KG1 (cell line): ENCODE measurements around the gene MINK1.

Source experiments
- DNase-seq: peaks from one replicate; lab custom pipeline; 2025; lab: John Stamatoyannopoulos, UW

The MINK1 gene

DNA sequence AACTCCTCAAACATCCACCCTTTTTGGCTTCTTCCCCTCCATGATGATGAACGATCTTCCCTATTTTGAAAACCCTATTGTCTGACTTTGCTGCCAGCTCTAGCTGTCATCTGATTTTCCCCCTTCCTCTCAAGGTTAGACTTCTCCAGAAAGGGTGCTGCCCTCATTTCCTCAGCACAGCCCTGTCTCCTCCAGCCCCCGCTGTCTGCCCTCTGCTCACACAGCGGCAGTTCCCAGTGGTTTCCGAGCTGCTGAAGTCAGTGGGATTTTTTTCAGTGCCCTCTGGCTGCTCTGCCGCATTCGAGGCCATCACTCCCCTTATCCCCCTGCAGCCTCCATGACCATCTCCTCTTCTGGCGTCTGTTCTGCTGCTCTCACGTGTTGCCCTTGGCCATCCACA, 39.6 kb downstream of the MINK1 start:
- DNase-seq, result no peak

DNA sequence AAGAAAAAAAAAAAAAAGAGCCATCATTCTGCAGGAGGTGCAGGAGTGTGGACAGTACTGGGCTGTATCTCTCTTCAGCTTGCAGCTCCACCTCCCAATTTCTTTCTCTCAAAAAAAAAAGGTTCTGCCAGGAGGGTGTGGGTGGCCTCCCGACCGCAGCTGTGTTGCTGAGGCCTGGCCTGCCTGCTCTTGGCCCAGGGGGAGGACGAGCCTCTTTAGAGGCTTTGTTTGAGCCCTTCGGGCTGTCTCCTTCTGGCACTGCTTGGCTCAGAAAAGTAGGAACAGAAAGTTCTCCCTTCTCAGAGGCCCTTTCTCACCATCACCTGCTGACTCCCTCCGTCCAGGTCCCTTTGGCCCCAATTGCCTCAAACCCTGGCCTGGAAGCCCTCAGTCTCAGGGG, 43.9 kb downstream of the MINK1 start:
- no peak for DNase-seq

DNA sequence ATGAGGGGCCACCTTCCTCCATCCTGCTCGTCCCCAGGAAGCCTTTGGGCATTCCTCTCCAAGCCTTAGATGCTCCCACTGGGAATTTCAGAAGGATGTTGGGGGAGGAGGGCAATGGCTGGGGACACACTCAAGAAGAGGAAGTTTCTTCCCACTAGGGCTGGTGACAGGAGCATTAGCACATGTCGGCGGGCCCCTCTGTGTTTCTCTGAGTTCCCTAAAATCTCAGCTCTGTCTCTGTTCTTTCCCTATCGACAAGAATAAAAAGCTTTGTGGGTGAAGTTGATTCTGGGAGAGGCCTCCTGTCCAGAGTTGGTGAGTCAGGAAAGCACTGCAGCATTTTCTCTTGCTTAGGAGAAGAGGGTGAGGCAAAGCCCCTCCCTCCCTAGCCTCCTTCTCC, 46.5 kb downstream of the MINK1 start:
- no peak for DNase-seq

DNA sequence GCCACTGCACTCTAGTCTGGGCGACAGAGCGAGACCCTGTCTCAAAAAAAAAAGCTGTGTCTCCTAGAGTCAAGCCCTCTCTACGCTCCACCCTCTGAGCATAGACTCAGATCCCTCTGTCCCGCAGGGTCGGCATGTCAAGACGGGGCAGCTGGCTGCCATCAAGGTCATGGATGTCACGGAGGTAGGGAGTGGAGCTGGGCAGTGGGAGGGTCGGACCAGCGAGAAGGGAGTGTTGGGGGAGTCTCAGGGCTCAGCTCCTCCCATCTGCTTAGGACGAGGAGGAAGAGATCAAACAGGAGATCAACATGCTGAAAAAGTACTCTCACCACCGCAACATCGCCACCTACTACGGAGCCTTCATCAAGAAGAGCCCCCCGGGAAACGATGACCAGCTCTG, 47.7 kb downstream of the MINK1 start:
- DNase-seq, result no peak

DNA sequence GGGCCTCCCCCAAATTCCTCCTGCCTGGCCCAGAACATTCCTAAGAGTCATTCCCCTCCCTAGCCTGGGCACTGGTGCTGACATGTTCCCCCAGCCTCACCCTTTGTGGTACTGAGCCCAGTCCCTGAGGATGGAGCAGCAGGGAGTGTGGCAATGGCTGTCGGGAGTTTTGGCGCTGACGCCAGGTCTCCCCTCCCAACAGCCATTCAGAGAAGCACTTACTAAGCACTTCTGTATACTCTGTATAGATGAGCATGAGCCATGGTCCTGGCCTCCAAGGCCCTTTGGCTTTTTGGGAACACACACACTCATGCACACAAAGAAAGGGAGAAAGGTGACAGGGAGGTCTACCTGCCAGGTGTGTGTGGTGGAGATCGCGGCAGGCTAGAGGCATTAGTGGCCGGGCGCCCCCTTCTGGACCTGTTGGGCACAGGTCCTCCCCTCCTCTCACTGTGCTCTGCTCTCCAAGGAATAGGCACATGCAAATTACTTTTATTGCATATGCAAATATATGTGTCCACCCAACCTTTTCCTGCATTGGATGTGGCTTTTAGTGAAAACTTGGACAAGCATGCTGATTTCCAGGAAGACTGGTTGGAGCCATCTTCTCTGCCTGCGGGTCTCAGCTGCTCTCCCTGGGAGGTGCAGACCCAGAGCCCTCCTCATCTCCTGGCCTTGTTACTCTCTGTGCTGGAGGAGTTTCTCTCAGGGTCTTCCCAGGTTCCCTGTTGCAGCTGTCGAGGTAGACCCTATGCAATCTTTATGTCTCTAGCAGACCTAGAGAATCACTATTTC, 48.8 kb downstream of the MINK1 start:
- no peak for DNase-seq

DNA sequence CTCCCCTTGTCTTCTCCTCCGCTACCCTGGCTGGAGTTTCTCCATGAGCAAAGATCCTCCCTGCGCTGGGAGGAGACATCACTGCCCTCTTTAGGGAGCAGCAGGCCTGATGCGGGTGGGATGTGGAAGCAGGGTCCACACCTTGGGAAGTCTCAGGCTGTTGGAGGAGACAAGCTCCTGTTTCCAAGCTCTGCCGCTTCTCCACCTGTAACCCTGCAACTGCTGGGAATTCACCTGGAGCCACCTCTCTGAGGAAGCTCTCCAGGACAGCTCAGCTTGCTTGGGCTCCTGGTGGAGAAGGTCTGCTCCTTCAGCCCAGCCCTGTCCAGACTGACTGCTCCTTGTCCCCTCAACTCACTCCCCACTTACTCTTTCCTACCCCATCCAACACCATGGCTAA, 51.3 kb downstream of the MINK1 start:
- no peak for DNase-seq

DNA sequence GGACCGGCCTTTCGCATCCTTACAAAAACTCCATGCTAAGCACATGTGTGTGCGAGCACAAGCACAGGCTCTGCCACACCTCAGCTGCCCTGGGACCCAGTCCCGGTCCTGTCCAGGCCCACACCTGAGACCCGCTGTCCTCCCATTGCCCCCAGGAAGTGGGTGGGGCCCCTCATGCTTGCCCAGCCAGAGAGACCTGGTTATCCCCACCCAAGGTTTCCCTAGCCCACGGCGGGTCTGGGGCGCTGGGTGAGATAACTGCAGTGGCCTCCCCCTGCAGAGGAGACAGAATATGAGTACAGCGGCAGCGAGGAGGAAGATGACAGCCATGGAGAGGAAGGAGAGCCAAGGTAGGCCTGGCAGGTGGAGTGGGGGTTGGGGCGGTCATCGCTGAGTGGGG, 53.7 kb downstream of the MINK1 start:
- DNase-seq, result no peak

DNA sequence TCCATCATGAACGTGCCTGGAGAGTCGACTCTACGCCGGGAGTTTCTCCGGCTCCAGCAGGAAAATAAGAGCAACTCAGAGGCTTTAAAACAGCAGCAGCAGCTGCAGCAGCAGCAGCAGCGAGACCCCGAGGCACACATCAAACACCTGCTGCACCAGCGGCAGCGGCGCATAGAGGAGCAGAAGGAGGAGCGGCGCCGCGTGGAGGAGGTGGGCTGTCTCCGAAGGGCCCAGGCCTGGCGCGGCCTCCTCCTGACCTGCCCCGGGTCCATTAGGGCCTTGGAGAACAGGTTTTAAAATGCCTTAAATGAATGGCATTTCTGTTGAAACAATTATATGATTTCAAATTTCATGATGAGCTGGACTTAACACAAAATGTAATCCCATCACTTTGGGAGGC, 54.4 kb downstream of the MINK1 start:
- no peak for DNase-seq

DNA sequence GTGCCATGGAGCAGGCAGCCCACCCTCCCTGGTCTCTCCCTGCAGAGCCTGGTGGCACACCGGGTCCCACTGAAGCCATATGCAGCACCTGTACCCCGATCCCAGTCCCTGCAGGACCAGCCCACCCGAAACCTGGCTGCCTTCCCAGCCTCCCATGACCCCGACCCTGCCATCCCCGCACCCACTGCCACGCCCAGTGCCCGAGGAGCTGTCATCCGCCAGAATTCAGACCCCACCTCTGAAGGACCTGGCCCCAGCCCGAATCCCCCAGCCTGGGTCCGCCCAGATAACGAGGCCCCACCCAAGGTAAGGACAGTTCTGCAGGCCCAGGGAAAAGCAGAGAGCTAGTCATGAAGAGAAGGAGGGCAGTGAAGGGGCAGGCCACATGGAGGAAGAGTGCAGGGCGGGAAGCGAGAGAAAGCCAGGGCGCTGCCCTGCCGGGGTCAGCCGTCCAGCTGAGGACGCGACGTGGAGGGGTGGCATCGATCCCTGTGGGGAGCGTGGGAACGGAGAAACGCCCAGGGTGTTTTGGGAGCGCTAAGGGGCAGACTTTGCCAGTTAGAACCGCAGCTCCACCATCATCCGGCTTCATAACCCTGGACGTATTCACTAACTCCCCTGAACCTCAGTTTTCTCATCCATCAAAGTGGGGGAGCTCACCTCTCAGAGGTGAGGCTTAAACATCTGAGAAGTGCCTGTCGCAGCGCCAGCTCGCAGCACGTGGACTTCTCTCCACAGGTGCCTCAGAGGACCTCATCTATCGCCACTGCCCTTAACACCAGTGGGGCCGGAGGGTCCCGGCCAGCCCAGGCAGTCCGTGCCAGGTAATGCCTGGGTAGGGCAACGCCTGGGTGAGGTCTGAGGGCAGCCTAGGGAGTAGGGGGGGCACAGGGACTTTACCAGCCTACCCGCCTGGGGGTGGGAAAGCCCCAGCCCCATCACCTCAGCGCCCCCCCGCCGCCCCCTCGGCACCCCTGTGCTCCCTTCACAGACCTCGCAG, 58.6 kb downstream of the MINK1 start:
- no peak for DNase-seq

DNA sequence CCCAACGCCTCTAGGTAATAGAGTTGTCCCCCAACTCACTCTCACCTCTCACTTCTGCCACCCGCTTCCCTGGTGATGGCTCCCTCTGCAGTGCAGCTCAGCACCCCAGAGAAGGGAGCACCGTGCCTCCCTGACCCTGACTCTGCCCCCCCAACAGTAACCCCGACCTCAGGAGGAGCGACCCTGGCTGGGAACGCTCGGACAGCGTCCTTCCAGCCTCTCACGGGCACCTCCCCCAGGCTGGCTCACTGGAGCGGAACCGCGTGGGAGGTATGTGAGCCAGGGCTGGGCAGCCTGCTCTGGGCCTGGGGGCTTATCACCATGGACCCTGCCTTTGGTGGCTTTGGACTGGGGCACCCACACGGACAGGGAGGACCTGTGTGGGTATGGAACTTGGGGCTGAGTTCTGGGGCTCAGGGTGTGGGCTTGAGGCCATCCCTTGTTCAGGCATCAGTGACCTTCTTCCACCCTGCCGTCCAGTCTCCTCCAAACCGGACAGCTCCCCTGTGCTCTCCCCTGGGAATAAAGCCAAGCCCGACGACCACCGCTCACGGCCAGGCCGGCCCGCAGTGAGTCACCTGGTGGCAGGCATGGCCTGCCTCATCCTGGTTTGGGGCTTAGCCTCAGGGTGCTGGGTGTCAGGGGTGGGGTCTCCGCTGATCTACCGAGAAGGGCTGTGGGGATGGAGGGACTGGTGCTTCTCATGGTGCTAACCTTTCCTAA, 59.5 kb downstream of the MINK1 start:
- no peak for DNase-seq

DNA sequence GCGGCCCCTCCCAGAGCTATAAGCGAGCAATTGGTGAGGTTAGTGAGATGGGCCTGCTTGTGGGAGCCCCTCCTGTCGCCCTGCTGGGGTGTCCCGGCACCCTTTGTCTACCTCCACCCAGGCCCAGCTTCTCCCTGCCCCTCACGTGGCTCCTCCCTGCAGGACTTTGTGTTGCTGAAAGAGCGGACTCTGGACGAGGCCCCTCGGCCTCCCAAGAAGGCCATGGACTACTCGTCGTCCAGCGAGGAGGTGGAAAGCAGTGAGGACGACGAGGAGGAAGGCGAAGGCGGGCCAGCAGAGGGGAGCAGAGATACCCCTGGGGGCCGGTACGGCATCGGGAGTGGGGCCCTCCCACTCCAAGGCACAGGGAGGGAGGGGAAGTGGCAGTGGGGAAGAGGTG, 60.1 kb downstream of the MINK1 start:
- DNase-seq, result no peak

DNA sequence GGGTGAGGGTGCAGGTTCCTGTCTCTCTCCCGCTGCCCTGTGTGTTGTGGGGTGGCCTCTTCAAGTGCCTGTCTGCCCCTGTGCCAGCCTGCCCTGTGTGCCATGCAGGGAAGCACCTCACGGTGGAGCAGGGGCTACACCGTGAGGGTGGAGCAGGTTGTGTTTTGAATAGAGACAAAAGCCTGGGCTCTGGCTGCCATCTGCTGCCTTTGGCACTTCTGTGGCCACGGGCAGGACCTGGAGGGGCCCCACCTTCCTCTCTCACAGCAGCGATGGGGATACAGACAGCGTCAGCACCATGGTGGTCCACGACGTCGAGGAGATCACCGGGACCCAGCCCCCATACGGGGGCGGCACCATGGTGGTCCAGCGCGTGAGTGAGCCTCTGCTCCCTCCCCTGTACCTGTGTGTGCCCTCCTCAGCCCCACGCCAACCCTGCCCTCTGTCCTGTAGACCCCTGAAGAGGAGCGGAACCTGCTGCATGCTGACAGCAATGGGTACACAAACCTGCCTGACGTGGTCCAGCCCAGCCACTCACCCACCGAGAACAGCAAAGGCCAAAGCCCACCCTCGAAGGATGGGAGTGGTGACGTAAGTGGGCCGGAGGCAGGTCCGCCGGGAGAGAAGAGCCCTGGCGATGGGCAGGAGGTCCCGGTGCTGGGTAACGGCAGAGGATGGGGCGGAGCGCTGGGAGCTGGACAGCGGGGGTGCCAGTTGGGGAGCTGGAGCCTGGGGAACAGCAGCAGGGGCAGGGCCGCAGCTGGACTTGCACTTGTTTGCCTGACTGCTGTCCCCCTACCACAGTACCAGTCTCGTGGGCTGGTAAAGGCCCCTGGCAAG, 60.8 kb downstream of the MINK1 start:
- DNase-seq, result no peak

DNA sequence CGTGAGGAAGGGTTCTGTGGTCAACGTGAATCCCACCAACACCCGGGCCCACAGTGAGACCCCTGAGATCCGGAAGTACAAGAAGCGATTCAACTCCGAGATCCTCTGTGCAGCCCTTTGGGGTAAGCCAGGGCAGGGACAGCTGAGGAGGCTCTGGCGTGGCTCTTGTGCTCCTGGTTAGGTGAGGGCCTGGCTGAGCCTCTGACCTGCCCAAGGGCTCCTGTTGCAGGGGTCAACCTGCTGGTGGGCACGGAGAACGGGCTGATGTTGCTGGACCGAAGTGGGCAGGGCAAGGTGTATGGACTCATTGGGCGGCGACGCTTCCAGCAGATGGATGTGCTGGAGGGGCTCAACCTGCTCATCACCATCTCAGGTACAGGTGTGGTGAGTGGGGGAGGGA, 62.0 kb downstream of the MINK1 start:
- no peak for DNase-seq

DNA sequence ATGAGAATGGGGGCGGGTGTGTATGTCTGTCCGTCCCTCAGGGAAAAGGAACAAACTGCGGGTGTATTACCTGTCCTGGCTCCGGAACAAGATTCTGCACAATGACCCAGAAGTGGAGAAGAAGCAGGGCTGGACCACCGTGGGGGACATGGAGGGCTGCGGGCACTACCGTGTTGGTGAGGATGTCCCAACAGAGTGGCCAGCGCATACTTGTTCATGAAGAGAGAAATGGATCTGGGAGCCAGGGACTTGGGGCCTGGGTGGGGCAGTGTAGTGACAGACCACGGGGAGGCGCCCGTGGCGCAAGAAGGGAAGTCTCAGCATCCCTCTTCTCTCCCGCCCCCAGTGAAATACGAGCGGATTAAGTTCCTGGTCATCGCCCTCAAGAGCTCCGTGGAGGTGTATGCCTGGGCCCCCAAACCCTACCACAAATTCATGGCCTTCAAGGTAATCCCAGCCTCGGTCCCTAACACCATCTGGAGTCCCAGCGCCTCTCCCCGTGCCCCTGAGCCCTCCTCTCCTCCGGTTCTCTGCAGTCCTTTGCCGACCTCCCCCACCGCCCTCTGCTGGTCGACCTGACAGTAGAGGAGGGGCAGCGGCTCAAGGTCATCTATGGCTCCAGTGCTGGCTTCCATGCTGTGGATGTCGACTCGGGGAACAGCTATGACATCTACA, 62.7 kb downstream of the MINK1 start:
- DNase-seq, result no peak

DNA sequence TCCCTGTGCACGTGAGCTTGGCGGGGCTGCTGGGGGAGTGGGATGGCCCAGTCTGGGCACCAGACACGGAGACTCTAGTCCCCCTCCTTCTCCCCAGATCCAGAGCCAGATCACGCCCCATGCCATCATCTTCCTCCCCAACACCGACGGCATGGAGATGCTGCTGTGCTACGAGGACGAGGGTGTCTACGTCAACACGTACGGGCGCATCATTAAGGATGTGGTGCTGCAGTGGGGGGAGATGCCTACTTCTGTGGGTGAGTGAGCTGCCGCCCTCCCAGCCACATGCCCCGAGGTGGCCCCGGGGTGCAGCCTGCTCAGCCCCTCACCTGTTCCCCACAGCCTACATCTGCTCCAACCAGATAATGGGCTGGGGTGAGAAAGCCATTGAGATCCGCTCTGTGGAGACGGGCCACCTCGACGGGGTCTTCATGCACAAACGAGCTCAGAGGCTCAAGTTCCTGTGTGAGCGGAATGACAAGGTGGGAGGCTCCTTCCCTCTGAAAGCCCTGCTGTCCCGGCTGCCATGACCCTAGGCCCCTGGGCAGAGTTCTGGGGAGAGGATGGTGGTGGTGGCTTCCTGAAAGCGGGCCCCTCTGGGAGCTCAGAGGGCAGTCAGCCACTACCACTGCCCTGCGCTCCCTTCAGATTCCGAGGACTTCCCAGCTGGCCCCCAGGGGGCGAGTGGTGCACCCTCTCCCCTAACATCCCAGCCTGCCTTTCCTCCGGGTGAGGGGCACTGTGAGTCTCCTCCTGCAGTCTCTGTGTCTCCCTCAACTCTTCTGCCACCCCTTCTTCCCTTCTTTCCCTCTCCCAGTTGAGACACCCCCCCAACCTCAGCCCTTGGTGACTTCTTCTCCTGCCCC, 63.4 kb downstream of the MINK1 start:
- DNase-seq, result no peak

DNA sequence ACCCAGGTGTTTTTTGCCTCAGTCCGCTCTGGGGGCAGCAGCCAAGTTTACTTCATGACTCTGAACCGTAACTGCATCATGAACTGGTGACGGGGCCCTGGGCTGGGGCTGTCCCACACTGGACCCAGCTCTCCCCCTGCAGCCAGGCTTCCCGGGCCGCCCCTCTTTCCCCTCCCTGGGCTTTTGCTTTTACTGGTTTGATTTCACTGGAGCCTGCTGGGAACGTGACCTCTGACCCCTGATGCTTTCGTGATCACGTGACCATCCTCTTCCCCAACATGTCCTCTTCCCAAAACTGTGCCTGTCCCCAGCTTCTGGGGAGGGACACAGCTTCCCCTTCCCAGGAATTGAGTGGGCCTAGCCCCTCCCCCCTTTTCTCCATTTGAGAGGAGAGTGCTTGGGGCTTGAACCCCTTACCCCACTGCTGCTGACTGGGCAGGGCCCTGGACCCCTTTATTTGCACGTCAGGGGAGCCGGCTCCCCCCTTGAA, 64.1 kb downstream of the MINK1 start:
- no peak for DNase-seq

DNA sequence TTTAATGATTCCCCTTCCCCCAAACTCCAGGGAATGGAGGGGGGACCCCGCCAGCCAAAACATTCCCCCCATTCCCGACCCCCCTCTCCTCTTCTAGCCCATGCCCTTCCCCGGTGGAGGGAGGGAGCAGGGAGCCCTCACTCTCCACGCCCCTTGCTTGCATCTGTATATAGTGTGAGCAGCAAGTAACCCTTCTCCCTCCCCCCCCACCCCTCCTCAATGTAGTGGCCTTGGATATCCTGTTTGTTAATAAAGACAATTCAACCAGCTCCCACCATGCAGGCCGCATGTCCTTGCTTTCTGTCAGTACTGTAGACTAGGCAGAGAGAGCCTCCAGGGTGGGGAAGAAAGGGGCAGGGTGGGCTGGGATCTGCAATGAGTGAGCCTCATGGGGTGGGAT, 64.6 kb downstream of the MINK1 start:
- no peak for DNase-seq

DNA sequence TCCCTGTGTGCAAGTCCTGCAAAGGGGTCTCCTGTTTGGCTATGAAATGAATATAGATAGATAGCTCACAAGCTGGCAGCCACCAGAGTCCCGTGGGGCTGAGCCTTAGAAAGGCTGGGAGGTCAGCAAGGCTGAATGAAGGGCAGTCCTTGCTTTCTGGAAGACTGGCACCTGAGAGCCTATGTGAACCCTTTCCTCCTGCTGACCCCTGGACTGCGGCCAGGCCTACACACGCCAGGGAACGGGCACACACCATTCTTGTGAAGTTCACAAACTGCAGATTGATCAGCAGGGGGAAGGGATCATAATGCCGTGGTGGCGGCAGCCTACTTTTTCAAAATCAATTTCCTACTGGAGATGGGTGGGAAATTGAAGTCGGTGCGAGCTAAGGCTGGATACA, 65.2 kb downstream of the MINK1 start:
- DNase-seq, result no peak

DNA sequence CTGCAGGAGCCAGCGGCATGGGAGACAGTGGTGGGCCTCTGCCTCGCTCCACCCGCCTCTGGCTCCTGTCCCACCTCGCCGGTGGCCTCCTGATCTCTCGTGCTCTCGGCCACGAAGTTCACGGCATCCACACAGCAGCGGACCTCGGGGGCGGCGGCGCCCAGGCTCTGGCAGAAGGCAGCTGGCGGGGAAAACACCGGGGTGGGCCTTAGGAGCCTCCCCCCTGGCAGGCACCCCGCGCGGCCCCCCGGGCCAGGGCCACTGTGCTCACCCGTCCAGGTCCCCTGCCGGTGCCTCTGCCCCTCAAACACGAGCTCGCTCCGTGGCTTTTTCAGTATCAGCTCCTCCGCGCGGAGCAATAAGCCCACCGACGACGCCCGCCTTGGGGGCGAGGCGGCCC, 65.8 kb downstream of the MINK1 start:
- DNase-seq, result no peak
